ENCODE measurements around the gene CEND1. TPM values are rescaled to one million over a fixed set of nuclear protein-coding genes. Genes with fewer than 3 reads are reported as not detected.

Gene CEND1
- polyA plus RNA-seq, 1 experiment: 0.55 TPM

DNA sequence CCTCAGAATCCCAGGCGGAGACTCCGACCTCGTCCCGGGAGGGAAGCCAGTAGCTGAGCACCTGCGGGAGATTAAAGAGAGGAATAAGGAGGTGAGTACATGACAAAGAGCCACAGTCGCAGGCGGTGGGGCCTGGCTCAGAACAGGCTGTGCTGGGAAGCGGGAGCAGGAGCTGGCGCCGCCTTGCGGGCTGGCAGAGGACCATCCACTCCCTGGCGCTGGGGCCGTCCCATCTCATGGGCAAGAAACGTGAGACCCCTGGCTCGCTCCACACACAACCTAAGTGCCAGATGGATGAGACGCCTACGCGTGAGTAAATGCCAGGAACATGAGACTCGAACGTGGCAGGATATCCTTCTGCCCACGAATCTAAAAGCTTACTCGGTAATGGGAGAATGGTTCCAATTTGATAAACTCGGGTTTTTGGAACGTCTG is 6.3 kb downstream of the CEND1 start:
- TF ChIP-seq, protein P1, sequence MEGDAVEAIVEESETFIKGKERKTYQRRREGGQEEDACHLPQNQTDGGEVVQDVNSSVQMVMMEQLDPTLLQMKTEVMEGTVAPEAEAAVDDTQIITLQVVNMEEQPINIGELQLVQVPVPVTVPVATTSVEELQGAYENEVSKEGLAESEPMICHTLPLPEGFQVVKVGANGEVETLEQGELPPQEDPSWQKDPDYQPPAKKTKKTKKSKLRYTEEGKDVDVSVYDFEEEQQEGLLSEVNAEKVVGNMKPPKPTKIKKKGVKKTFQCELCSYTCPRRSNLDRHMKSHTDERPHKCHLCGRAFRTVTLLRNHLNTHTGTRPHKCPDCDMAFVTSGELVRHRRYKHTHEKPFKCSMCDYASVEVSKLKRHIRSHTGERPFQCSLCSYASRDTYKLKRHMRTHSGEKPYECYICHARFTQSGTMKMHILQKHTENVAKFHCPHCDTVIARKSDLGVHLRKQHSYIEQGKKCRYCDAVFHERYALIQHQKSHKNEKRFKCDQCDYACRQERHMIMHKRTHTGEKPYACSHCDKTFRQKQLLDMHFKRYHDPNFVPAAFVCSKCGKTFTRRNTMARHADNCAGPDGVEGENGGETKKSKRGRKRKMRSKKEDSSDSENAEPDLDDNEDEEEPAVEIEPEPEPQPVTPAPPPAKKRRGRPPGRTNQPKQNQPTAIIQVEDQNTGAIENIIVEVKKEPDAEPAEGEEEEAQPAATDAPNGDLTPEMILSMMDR (IDR thresholded peaks at IDR 0.05; ENCODE audit: low read depth, low read length): peak; percentile 87

GRCh38 chr11:782264-783174 is 7.4 kb downstream of the CEND1 start:
- H3K27ac ChIP-seq (ENCODE audit: low read depth, low read length): peak overlapping the region; percentile 90
- no peak overlapping the region for H3K4me3 ChIP-seq (ENCODE audit: low read depth, low read length)
- H3K9me3 ChIP-seq (ENCODE audit: control insufficient read depth, insufficient read depth, low read length): no peaks in the 10 kb centered on the region; the same call in 1 of the 2 replicates
- ChIA-PET POLR2A (interaction anchor here (1.4 kb wide), 1 partner anchor 14 kb away, joined by 3 read pairs; no protein-coding TSS in a partner anchor), CTCF (interaction anchor here (1.1 to 1.3 kb wide), 3 partner anchors 13 to 131 kb away, joined by 3 to 5 read pairs (median 4); no protein-coding TSS in a partner anchor)
- DNase-seq (ENCODE audit: low read depth, low spot score): no peak
- TF ChIP-seq, protein P1 (IDR thresholded peaks at IDR 0.05; ENCODE audit: low read depth, low read length): no peak
- H3K27me3 ChIP-seq (ENCODE audit: control insufficient read depth, insufficient read depth, low read length): no peaks in the 10 kb centered on the region

More for the DNA sequence above, 6.3 kb downstream of the CEND1 start:
- H3K27ac ChIP-seq (ENCODE audit: low read depth, low read length): peak overlapping the region; percentile 90
- H3K9me3 ChIP-seq (ENCODE audit: control insufficient read depth, insufficient read depth, low read length): no peaks in the 10 kb centered on the region
- ChIA-PET POLR2A (interaction anchor here (0.6 to 1.4 kb wide), 4 partner anchors 13 to 73 kb away, joined by 3 to 7 read pairs (median 6); no protein-coding TSS in a partner anchor), CTCF (interaction anchor here (0.7 to 1.3 kb wide), 8 partner anchors 8 to 229 kb away, joined by 3 to 6 read pairs (median 4); no protein-coding TSS in a partner anchor)
- H3K4me3 ChIP-seq (ENCODE audit: low read depth, low read length): no peak overlapping the region
- DNase-seq (ENCODE audit: low read depth, low spot score): peak; percentile 89
- H3K27me3 ChIP-seq (ENCODE audit: control insufficient read depth, insufficient read depth, low read length): no peaks in the 10 kb centered on the region

GRCh38 chr11:779955-780532 is 9.8 kb downstream of the CEND1 start:
- H3K9me3 ChIP-seq (ENCODE audit: control insufficient read depth, insufficient read depth, low read length): no peaks in the 10 kb centered on the region; the same call in 1 of the 2 replicates
- TF ChIP-seq, protein P1 (IDR thresholded peaks at IDR 0.05; ENCODE audit: low read depth, low read length): no peak
- POLR2A ChIA-PET: no interaction called here
- H3K4me3 ChIP-seq (ENCODE audit: low read depth, low read length): no peak overlapping the region
- CTCF ChIA-PET: no interaction called here
- no peak for DNase-seq (ENCODE audit: low read depth, low spot score)
- H3K27me3 ChIP-seq (ENCODE audit: control insufficient read depth, insufficient read depth, low read length): no peaks in the 10 kb centered on the region
- no peak overlapping the region for H3K27ac ChIP-seq (ENCODE audit: low read depth, low read length)

- TF ChIP-seq, protein P1 (IDR thresholded peaks at IDR 0.05; ENCODE audit: low read depth, low read length): no peak
- no peak overlapping the region for H3K27ac ChIP-seq (ENCODE audit: low read depth, low read length)
- POLR2A ChIA-PET: interaction anchor here (0.7 kb wide), 1 partner anchor 15 kb away, joined by 4 read pairs; no protein-coding TSS in a partner anchor
- no peaks in the 10 kb centered on the region for H3K27me3 ChIP-seq (ENCODE audit: control insufficient read depth, insufficient read depth, low read length)
- CTCF ChIA-PET: interaction anchor here (0.7 kb wide), 1 partner anchor 277 kb away, joined by 3 read pairs; no protein-coding TSS in a partner anchor
- DNase-seq (ENCODE audit: low read depth, low spot score): no peak
- no peaks in the 10 kb centered on the region; the same call in 1 of the 2 replicates for H3K9me3 ChIP-seq (ENCODE audit: control insufficient read depth, insufficient read depth, low read length)
- H3K4me3 ChIP-seq (ENCODE audit: low read depth, low read length): no peak overlapping the region
Observed at GRCh38 chr11:778976-779954, 10.6 kb downstream of the CEND1 start.

All from AG04450 (cell line).